ENCODE measurements around the gene C6orf58. TPM values are rescaled to one million over a fixed set of nuclear protein-coding genes. Genes with fewer than 3 reads are reported as not detected.
A peak's percentile ranks its signal among the peaks of the same experiment; 100 is the strongest.
"Not testable (repeated sequence)": the region's sequence is repeated elsewhere in the genome, so short reads cannot be mapped to it uniquely, and the experiment has no call there.

Gene C6orf58
- total RNA-seq, 1 experiment from 2014 or later = not detected

GRCh38 chr6:127592964-127593363 lies 16.0 kb downstream of the C6orf58 start:
- Histone ChIP-seq H3K27ac (ENCODE audit: insufficient read length, low read depth, low read length) (no peak overlapping the region), H3K56ac (ENCODE audit: insufficient read length, low read depth, low read length) (no peak overlapping the region), H3K4ac (ENCODE audit: low read depth, low read length) (no peak overlapping the region), H3K23ac (ENCODE audit: insufficient read length, low read depth, low read length) (no peak overlapping the region), H3K23me2 (ENCODE audit: insufficient read length, low read depth, low read length, poor library complexity, severe bottlenecking) (no peaks in the 10 kb centered on the region), H3K4me2 (ENCODE audit: insufficient read depth, insufficient read length, low read length) (peak overlapping the region; percentile 32), H2AK5ac (ENCODE audit: insufficient read length, low read length) (no peak overlapping the region), H2AFZ (ENCODE audit: low read length) (peak overlapping the region; percentile 86), H3K79me2 (ENCODE audit: insufficient read depth, low read length) (no peaks in the 10 kb centered on the region), H4K8ac (replicated peaks; ENCODE audit: insufficient read length, low read depth, low read length) (no peak overlapping the region), H3T11ph (ENCODE audit: low read length) (no peak overlapping the region), H2BK5ac (ENCODE audit: insufficient read length, low read length) (no peak overlapping the region), H2BK20ac (ENCODE audit: low read depth, low read length, poor library complexity, severe bottlenecking) (no peak overlapping the region), H4K5ac (ENCODE audit: insufficient read length, low read depth, low read length) (no peak overlapping the region), H3K9ac (ENCODE audit: extremely low read depth, insufficient read length, low read length) (no peak overlapping the region), H4K91ac (ENCODE audit: insufficient read length, low read depth, low read length) (no peak overlapping the region), H2BK12ac (ENCODE audit: insufficient read length, low read depth, low read length) (no peak overlapping the region), H3K9me3 (ENCODE audit: control insufficient read depth, low read depth, low read length) (no peaks in the 10 kb centered on the region), H2BK120ac (ENCODE audit: low read depth, low read length, poor library complexity, severe bottlenecking) (no peak overlapping the region), H4K20me1 (ENCODE audit: control insufficient read depth, insufficient read depth, insufficient read length) (no peaks in the 10 kb centered on the region), H2BK15ac (ENCODE audit: low read depth, low read length) (no peak overlapping the region), H3K14ac (ENCODE audit: insufficient read depth, low read length) (no peak overlapping the region), H3K79me1 (ENCODE audit: insufficient read depth, low read depth, low read length, poor library complexity, severe bottlenecking) (no peaks in the 10 kb centered on the region), H3K4me1 (ENCODE audit: insufficient read depth, low read length) (no peaks in the 10 kb centered on the region; the same call in 1 of the 2 replicates), H3K27me3 (ENCODE audit: insufficient read depth, low read length) (no peaks in the 10 kb centered on the region), H3K18ac (ENCODE audit: insufficient read length, low read depth, low read length) (peak overlapping the region; percentile 28)
- H3K36me3 Mint-ChIP-seq (ENCODE audit: insufficient read depth in 1 of 3, low read depth in 3 of 3) = peaks cover 0 to 8% (median 2%) of the 10 kb centered on the region in 3 experiments; a peak in 5 of 7 replicates
- no CpG with 5 or more reads among the region's 7 CpGs for WGBS (ENCODE audit: extremely low coverage, insufficient read length, low lambda C conversion rate)
- H3K27me3 Mint-ChIP-seq (ENCODE audit: low read depth) = no peaks in the 10 kb centered on the region; the same call in 1 of the 2 replicates
- peaks cover 0 to 11% of the 10 kb centered on the region in 2 experiments; a peak in 2 of 4 replicates for H3K4me1 Mint-ChIP-seq
- DNase-seq = peak; percentile 42
- H3K4me3 Mint-ChIP-seq = peak overlapping the region; percentile 50 to 60; a peak in 4 of 5 replicates
- peak overlapping the region in 2 of 3 experiments; percentile 28 to 91; a peak in 3 of 7 replicates for H3K27ac Mint-ChIP-seq
- no peak for TF ChIP-seq CTCF (conservative IDR thresholded peaks at IDR 0.05)
- peaks cover 2 to 6% of the 10 kb centered on the region in 2 experiments; a peak in 3 of 5 replicates for H3K9me3 Mint-ChIP-seq

- H4K20me1 ChIP-seq (ENCODE audit: control insufficient read depth, insufficient read depth, insufficient read length); H2BK15ac ChIP-seq (ENCODE audit: low read depth, low read length); H3K56ac ChIP-seq (ENCODE audit: insufficient read length, low read depth, low read length); H3K4ac ChIP-seq (ENCODE audit: low read depth, low read length); H3K23me2 ChIP-seq (ENCODE audit: insufficient read length, low read depth, low read length, poor library complexity, severe bottlenecking); H3T11ph ChIP-seq (ENCODE audit: low read length); H3K9me3 ChIP-seq (ENCODE audit: control insufficient read depth, low read depth, low read length); H3K36me3 Mint-ChIP-seq (ENCODE audit: insufficient read depth in 1 of 3, low read depth in 3 of 3); H3K79me1 ChIP-seq (ENCODE audit: insufficient read depth, low read depth, low read length, poor library complexity, severe bottlenecking); H3K27me3 Mint-ChIP-seq (ENCODE audit: low read depth); H2BK20ac ChIP-seq (ENCODE audit: low read depth, low read length, poor library complexity, severe bottlenecking); H3K4me1 ChIP-seq (ENCODE audit: insufficient read depth, low read length); H3K18ac ChIP-seq (ENCODE audit: insufficient read length, low read depth, low read length); H3K79me2 ChIP-seq (ENCODE audit: insufficient read depth, low read length); H3K27ac ChIP-seq (ENCODE audit: insufficient read length, low read depth, low read length); H2AFZ ChIP-seq (ENCODE audit: low read length); DNase-seq; H3K27me3 ChIP-seq (ENCODE audit: insufficient read depth, low read length); H4K91ac ChIP-seq (ENCODE audit: insufficient read length, low read depth, low read length); H3K23ac ChIP-seq (ENCODE audit: insufficient read length, low read depth, low read length); H2AK5ac ChIP-seq (ENCODE audit: insufficient read length, low read length); H3K14ac ChIP-seq (ENCODE audit: insufficient read depth, low read length); H3K9me3 Mint-ChIP-seq; H4K8ac ChIP-seq (replicated peaks; ENCODE audit: insufficient read length, low read depth, low read length); H2BK12ac ChIP-seq (ENCODE audit: insufficient read length, low read depth, low read length); H3K9ac ChIP-seq (ENCODE audit: extremely low read depth, insufficient read length, low read length); H2BK5ac ChIP-seq (ENCODE audit: insufficient read length, low read length); H2BK120ac ChIP-seq (ENCODE audit: low read depth, low read length, poor library complexity, severe bottlenecking); H4K5ac ChIP-seq (ENCODE audit: insufficient read length, low read depth, low read length): not testable (repeated sequence)
- H3K4me2 ChIP-seq (ENCODE audit: insufficient read depth, insufficient read length, low read length) = peak overlapping the region; percentile 32
- no CpG with 5 or more reads among the region's 21 CpGs for WGBS (ENCODE audit: extremely low coverage, insufficient read length, low lambda C conversion rate)
- Mint-ChIP-seq H3K4me1 (peaks cover 0 to 11% of the 10 kb centered on the region in 2 experiments; a peak in 2 of 4 replicates), H3K4me3 (peak overlapping the region; percentile 50 to 60; a peak in 3 of 5 replicates), H3K27ac (peak overlapping the region in 1 of 3 experiments; percentile 28; a peak in 1 of 7 replicates)
These were observed 16.5 kb downstream of the C6orf58 start for GRCh38 chr6:127593456-127593855.

All from H9 (cell line).